Fibroblast of gingiva (primary cell): ENCODE results near the gene CFLAR.
A peak's percentile ranks its signal among the peaks of the same experiment; 100 is the strongest.
"Not testable (repeated sequence)": the region's sequence is repeated elsewhere in the genome, so short reads cannot be mapped to it uniquely, and the experiment has no call there.

Experiments used
- DNase-seq: peaks from one replicate; pipeline ENCODE4 v3.0.0-alpha.2; 2011; ENCODE audit warnings: low read depth

Gene CFLAR

DNA sequence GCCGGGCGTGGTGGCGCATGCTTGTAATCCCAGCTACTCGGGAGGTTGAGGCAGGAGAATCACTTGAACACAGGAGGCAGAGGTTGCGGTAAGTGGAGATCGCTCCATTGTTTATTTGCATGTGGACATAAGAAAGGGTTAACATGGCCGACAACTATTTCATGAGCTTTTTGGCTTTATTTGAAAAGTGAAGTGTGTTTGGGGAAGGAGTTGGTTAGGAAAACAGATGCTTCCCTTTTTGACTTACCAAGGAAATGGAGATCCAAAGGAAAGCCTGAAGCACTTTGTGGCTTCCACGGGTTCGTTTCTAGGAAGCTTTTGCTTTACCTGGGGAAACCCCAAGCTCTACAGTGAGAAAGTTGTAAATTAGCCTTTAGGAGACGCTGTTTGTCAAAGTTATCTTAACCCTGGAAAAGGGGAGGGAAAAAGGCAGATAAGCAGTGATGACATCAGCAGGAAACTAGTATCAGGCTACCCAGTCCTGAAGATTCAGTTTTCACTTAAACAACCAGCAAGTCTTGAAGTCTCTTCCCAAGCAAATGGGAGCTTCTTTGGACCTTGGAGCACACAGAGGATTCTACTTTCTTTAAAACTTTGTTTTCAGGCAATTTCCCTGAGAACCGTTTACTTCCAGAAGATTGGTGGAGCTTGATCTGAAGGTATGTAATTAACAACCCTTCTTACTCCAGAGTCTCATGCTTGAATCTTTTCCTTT is 66.8 kb downstream of the CFLAR start, which contains the start of gene CASP10:
TSS of gene CASP10 (plus strand) at position 492 of the 715 bp plus-strand sequence. CDS start 2,637 bp downstream, outside the sequence.
- peak; percentile 45 for DNase-seq

DNA sequence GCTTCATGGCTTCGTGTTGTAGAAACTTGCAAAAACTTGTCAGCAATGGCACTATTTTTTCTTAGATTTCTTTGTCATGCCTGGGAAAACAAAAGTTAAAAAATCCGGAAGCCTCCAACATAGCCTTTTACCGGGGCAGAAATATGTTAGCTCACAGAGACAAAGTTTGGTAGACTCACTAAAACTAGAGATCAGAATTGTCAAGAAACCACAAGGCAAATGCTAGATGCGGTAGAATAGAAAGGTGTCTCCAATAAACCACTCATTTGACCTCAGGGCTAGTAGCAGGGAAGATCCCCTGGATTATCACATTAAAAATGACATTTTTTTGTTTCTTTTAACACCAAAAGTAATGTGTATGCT is 67.4 kb downstream of the CFLAR start:
- DNase-seq, result no peak

DNA sequence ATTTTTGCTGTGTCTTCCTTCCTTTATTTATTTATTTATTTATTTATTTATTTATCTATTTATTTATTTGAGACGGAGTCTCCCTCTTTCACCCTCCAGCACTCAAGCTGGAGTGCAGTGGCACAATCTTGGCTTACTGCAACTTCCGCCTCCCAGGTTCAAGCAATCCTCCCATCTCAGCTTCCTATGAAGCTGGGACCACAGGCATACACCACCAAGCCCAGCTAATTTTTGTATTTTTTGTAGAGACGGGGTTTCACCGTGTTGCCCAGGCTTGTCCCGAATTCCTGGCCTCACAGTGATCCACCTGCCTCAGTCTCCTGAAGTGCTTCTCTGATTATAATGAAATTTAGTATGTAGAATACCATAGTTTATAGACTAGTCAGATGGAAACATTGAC is 67.9 kb downstream of the CFLAR start:
- DNase-seq, result not testable (repeated sequence)

DNA sequence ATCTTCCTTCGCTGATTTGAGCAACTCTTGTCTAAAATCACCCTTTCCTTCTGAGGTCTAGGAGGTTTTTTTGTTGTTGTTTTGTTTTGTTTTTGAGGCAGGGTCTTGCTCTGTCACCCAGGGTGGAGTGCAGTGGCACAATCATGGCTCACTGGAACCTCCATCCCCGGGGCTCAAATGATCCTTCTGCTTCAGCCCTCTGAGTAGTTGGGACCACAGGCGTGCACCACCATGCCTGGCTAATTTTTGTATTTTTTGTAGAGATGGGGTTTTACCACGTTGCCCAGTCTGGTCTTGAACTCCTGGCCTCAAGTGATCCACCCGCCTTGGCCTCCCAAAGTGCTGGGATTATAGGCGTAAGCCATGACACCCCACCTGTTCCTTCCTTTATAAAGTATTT is 68.3 kb downstream of the CFLAR start:
- not testable (repeated sequence) for DNase-seq

DNA sequence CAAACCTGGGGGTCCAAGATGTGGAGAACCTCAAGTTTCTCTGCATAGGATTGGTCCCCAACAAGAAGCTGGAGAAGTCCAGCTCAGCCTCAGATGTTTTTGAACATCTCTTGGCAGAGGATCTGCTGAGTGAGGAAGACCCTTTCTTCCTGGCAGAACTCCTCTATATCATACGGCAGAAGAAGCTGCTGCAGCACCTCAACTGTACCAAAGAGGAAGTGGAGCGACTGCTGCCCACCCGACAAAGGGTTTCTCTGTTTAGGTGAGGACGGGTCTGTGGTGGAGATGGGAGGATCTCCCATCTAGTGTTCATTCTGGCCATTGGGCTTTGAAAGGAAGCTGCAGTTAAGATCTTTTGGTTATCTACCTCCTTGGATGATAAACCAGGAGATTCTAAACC is 69.9 kb downstream of the CFLAR start:
- DNase-seq, result no peak

DNA sequence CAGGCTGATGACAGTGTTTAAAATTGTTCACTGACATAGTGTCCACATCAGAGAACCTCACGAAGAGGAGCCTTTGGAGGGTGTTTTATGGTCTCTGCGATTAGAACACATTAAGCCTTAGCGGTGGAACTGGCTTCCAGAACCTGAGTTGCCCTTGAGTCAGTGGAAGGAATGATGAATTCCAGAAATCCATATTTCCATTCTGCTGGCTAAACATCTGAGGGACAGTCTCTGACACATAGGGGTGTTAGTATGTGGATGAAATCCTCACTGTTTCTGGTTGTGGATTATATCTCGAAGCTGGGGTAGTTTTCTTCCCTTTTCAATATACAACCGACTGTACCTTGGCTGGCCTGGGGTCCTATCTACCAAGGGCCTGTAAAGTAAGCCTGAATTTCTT is 71.0 kb downstream of the CFLAR start:
- DNase-seq, result no peak

DNA sequence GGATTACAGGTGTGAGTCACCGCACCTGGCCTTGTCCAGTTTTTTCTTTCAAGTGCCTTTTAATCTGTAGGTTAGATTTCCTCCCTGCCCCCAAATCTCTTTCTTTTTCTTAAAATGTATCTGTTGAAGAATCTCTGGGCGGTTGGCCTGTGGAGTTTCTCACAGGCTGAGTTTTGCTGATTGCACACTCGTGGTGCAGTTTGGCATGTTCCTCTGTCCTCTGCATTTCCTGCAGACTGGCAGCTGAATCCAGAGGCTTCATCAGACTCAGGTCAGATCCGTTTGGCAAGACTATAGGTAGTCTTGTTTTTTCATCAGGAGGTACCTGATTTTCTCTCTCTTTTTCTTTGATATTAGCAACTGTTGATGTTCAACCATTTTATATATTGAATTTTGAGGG is 72.5 kb downstream of the CFLAR start:
- no peak for DNase-seq

DNA sequence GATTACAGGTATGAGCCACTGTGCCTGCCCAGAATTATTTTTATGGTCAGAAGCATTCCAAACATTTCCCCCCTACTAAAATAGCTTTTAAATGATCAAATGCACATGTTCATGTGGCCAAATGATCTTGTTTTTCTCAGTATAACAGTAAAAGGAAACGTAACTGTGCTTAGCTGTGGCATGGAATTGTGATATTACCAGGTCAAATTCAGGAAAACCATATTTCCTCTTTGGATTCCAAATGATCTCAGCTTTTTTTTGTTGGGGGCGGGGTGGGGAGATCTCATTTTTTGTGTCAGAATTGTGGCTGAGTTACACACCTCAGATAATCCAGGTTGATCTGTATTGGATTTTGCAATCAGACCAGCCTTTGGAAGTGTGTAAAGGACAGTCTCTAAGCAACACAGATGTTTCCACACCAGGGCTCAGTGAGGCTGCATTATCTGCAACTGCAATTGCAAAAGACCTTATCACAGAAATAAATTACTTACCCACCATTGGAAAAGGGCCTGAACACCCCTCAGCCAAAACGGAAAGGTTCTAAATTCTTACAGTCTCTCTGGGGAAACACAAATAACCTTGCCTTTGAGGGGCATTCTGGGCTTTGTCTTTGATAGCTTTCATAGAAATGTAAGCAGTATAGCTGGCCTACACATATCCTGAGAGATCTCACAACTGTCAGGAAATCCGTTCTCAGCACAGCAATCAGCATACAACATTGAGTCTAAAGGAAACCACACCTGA is 75.3 kb downstream of the CFLAR start:
- DNase-seq, result no peak

DNA sequence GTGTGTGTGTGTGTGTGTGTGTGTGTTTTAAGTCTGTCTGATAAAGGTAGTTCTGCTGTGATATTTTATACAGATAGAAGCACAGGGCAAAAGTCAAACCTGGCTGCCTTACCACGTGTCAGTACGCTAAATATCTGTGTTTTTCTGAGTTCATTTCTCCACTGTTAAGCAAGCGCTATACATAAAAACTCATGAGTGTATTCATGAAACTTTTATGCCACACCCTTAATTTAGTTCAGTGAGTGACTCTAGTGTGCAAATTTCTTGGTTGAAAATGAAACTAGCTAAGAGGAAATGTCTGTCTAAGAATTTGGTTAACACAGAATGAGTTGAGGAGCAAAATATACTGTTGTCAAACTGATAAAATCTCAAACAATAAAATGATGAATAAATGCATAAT is 78.1 kb downstream of the CFLAR start:
- no peak for DNase-seq

DNA sequence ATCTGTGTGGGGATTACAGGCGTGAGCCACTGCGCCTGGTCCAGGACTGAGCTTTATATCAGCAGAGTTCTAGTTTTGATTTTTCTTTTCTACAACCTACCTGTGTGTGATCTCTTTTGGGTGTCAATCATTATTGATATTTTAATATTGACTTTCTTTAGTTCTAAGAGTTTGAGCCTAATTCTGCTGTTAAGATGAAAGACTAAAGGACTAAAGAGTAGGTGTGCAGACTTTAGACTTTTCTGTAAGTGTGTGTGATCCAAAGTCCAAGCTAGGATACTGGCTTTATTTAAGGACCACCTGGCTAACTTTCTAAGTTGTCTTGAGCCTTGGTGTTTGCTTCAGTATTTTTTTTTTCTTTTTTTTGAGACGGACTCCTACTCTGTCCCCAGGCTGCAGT is 79.4 kb downstream of the CFLAR start:
- DNase-seq, result no peak

DNA sequence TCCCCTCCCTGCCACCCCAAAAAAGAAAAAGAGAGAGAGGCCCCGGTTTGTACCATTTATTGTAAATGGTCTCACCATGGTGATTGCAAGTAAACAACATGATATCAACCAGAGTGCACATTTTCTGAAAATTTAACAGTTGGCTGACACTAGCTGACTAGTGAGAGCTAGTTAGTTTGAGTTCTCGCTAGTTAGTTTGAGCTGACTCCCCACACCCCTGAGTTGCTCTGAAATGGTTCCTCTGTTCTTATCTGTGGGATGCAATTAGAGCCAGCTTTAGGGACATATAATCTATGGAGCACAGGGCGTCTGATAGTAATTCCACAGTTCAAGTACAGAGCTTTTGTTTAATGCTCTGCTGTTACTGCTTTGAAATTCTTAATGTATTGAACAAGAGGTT is 80.0 kb downstream of the CFLAR start:
- DNase-seq, result no peak

DNA sequence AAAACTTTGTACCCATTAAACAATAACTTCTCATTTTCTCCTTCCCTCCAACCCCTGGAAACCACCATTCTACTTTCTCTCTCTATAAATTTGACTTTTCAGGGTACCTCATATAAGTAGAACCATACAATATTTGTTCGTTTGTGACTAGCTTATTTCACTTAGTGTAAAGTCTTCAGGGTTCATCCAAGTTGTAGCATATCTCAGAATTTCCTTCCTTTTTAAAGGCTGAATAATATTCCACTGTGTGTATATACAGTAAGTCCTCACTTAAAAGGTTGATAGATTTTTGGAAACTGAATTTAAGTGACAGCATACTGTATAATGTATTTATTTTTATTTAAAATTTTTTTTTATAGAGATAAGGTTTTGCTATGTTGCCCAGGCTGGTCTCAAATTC is 80.8 kb downstream of the CFLAR start:
- DNase-seq, result no peak

DNA sequence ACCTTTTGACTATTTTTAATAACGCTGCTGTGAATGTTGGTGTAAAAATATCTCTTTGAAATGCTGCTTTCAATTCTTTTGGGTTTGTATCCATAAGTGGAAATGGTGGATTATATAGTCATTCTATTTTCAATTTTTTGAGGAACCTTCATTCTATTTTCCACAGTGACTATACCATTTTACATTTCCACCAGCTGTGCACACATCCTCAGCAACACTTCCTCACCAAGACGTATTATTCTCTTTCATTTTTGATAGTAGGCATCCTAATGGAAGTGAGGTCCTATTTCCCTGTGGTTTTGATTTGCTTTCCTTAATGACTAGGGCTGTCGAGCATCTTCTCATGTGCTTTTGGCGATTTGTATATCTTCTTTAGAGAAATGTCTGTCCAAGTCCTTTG is 81.8 kb downstream of the CFLAR start:
- no peak for DNase-seq

DNA sequence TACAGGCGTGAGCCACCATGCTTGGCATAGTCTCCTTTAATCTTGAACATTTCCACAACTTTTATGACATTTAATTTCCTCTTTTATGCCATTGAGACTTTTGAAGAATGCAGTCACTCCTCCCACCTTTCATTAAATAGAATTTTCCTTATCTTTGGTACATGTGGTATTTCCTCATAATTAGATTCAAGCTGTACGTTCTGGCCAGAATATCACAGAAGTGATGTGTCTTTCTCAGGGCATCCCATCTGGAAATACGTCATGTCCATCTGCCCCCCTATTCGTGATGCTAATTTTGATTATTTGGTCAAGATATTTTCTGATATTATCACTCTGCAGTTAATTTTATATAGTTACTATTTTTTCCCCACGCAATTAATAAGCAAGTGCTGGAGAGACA is 83.9 kb downstream of the CFLAR start:
- no peak for DNase-seq

DNA sequence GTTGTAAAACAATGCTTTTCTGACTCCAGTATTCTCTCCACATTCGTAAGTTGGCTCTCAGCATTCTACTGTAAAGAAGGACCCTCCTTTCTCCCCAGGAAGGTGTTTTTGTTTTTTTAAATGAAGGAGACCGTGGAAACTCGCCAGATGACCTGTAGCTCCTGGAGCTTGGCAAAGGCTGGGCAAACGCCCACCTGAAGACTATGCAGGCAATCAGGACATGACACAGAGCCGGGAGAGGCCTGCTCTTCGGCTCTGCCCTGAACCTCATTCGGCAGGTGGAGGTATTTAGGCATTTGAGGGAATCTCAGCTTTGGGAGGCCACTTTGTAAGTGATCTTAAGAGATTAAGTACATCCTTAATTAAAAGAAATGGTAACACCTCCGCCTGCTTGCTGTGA is 84.4 kb downstream of the CFLAR start:
- DNase-seq, result no peak

DNA sequence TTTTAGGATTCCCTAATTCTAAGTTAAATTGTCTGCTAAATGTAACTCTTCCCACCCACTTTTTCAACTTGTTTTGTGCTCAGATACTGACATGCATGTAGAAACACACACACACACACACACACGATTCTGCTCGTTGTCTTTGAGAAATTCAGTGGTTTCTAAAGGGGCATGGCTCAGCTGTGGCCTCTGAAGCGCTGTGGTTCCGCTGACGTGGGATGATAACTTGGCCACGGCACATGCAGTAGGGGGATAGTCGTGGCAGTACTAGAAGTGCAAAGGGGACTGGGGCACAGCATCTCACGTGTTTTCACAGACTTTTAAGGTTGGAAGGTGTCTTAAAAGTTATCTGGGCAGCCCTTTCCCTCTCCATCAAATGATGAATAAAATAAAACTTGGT is 85.4 kb downstream of the CFLAR start:
- DNase-seq, result no peak

DNA sequence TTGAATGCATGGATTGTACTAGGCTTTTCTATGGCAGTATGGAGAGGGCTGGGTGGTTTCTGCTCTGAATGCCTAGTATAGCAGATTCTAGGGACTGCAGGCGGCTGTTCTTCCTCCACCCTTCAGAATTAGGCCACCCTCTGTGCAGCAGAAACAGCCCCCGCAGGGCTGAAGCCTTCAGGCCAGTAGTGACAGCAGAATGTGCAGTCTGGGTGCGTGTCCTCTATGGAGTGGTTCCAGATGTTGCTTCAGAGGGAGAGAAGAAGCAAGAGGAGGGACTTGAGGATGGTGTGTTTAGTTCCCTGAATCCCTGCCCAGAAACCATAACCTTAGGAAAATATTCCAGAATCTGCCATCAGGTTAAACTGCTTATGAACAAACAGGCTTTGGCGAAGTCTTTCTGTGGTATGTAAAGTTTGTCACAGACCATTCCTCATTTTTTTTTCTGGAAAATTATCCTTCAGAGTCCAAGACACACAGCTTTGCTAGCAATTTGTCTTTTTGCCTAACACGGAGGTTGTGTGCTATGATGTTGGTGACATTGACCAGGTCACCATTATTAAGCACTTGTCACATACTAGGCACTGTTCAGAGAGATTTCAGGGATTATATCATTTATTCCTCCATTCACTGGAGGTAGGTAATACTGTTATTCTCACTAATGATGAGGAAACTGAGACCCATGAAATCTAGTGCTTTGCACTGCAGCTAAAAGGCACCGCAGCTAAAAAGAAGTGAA is 88.1 kb downstream of the CFLAR start:
- DNase-seq, result peak; percentile 74

DNA sequence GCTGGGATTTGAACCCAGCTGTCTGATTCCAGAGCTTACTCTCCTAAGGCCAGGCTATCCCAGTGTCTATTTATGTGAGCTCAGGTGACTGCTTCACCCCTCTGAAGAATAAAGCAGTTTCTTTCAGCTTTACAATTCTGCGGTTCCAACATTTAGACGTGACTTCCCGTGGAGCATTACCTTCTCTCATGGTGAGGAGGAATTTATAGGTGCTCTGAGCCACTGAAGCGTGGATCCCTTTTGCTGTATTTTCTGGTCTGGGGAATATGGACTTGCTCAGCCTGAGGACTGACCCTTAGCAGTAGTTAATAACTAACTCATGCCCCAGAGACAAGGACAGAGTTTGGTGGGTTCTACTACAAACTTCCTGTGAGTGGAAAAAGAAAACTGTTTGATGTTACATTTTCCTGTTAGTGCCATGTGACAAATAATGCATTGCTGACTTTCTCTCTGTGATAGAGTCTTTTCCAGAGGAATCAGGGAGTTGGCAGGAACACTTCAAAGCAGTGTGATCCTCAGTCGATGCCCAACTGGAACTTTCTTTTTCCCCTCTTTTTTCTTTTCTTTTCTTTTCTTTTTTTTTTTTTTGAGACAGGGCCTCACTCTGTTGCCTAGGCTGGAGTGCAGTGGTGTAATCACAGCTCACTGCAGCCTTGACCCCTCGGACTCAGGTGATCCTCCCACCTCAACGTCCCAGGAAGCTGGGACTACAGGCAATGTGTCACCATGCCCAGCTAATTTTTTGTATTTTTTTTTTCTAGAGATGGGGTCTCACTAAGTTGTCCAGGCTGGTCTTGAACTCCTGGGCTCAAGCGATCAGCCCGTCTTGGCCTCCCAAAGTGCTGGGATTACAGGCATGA is 88.9 kb downstream of the CFLAR start:
- no peak for DNase-seq

DNA sequence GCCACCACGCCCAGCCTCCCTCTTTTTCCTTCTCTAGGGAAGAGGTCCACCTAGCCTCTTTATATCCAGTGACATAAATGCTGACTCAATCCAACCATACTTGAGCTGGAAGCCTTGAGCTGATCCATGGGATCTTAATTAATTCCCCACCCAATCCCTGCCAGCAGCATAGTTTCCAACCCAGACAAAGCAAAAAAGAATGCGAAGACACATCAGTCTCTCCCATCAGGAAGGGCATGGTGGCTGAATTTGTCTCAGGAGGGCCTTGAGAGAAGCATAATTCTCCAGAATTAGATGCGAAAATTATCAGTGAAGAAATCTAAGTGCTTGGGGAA is 89.5 kb downstream of the CFLAR start:
- no peak for DNase-seq

DNA sequence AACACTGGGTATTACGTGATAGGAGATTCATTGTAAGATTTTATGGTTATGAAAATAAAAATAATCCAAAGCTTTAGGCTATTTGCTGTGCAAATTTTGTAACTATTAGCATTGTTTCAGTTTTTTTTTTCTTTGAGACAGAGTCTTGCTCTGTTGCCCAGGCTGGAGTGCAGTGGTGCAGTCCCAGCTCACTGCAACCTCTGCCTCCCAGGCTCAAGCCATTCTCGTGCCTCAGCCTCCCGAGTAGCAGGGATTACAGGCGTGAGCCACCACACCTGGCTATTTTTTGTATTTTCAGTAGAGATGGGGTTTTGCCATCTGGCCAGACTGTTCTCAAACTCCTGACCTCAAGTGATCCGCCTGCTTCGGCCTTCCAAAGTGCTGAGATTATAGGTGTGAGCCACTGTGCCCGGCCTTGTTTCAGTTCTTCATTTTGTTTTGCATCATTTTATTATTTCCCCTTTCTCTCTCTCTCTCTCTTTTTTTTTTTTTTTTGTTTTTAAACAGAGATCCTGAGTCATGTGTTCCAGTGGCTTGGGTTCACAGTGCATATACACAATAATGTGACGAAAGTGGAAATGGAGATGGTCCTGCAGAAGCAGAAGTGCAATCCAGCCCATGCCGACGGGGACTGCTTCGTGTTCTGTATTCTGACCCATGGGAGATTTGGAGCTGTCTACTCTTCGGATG is 92.7 kb downstream of the CFLAR start:
- DNase-seq, result no peak

DNA sequence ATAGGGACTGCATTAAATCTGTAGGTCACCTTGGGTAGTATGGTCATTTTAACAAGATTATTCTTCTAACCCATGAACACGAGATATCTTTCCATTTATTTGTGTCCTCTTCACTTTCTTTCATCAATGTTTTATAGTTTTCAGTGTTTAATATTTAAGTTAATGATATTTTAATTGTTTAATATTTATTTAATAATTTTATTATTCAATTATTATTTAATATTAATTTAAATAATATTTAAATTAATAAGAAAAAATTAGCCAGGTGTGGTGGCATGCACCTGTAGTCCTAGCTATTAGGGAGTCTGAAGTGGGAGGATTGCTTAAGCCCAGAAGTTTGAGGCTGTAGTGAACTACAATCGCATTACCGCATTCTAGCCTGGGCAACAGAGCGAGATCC is 100.0 kb downstream of the CFLAR start:
- DNase-seq, result no peak

DNA sequence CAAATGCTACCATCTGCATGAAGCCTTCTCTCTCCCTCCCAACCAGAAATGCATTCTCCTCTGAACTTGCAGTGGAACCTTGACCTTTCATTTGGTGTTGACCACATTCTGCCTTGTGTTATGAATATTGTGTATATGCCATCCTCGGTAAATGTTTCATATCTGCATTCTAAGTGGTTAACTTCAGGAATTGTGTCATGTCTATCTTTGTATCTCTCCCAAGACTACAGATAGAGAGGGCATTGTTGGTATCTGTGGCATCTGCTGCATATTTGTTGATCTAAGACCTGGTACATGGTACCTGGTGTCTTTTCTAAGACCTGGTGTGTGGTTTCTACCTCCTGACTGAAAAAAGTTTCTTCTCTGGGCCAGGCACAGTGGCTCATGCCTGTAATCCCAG is 101.0 kb downstream of the CFLAR start:
- DNase-seq, result no peak
